ENCODE measurements around the gene KRTAP4-9.
"Not testable (repeated sequence)": the region's sequence is repeated elsewhere in the genome, so short reads cannot be mapped to it uniquely, and the experiment has no call there.

DNA sequence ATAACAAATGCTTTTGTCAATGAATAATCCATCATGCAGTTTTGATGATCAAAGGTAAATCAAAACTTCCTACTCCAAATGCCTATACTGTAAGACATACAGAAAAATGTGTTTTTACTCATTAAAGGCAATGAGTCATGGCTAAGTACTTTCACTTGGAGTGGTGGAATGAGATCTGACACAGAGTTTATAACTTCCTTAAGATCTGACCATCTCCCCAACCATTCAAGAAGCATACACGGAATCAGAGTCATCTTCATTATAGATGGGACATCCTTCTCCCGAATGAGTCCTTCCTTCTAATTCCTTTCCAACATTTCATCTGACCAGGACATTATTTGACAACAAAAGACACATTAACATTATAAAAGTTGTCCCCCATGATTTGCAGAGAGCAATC, 21.8 kb upstream of the KRTAP4-9 start:
- TF ChIP-seq, protein P1, sequence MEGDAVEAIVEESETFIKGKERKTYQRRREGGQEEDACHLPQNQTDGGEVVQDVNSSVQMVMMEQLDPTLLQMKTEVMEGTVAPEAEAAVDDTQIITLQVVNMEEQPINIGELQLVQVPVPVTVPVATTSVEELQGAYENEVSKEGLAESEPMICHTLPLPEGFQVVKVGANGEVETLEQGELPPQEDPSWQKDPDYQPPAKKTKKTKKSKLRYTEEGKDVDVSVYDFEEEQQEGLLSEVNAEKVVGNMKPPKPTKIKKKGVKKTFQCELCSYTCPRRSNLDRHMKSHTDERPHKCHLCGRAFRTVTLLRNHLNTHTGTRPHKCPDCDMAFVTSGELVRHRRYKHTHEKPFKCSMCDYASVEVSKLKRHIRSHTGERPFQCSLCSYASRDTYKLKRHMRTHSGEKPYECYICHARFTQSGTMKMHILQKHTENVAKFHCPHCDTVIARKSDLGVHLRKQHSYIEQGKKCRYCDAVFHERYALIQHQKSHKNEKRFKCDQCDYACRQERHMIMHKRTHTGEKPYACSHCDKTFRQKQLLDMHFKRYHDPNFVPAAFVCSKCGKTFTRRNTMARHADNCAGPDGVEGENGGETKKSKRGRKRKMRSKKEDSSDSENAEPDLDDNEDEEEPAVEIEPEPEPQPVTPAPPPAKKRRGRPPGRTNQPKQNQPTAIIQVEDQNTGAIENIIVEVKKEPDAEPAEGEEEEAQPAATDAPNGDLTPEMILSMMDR (IDR thresholded peaks at IDR 0.05; ENCODE audit: insufficient read depth, low read length): not testable (repeated sequence)
- TF ChIP-seq POLR2AphosphoS5 (IDR thresholded peaks at IDR 0.05; ENCODE audit: low read depth); SPI1 (IDR thresholded peaks at IDR 0.05; ENCODE audit: borderline replicate concordance, low read depth); GABPA (IDR thresholded peaks at IDR 0.05; ENCODE audit: low read depth): not testable (repeated sequence)
- TF ChIP-seq, protein P2, sequence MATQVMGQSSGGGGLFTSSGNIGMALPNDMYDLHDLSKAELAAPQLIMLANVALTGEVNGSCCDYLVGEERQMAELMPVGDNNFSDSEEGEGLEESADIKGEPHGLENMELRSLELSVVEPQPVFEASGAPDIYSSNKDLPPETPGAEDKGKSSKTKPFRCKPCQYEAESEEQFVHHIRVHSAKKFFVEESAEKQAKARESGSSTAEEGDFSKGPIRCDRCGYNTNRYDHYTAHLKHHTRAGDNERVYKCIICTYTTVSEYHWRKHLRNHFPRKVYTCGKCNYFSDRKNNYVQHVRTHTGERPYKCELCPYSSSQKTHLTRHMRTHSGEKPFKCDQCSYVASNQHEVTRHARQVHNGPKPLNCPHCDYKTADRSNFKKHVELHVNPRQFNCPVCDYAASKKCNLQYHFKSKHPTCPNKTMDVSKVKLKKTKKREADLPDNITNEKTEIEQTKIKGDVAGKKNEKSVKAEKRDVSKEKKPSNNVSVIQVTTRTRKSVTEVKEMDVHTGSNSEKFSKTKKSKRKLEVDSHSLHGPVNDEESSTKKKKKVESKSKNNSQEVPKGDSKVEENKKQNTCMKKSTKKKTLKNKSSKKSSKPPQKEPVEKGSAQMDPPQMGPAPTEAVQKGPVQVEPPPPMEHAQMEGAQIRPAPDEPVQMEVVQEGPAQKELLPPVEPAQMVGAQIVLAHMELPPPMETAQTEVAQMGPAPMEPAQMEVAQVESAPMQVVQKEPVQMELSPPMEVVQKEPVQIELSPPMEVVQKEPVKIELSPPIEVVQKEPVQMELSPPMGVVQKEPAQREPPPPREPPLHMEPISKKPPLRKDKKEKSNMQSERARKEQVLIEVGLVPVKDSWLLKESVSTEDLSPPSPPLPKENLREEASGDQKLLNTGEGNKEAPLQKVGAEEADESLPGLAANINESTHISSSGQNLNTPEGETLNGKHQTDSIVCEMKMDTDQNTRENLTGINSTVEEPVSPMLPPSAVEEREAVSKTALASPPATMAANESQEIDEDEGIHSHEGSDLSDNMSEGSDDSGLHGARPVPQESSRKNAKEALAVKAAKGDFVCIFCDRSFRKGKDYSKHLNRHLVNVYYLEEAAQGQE (IDR thresholded peaks at IDR 0.05; ENCODE audit: insufficient replicate concordance, low read depth): not testable (repeated sequence)

All from HL-60 (cell line).